ENCODE results near the gene DMXL1.
A peak's percentile ranks its signal among the peaks of the same experiment; 100 is the strongest.

Gene DMXL1

DNA sequence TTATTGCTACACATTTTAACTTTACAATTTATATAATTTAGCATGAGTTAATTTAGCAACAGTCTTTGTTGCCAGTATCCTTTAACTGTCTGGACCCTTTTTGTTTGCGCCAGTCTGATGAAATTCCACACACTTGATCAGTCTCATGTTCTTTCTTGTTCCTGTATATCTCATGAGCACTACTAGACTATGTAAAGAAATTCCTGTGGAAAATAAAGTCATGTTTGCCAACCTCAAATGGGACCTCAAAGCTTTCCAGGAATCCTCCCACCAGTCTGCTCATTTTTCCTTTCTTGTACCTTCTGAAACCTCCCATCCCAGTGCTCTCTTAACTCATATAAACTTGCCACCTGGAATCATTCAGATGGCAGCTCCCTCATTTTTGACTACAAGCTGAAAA is 8.0 kb downstream of the DMXL1 start:
- ATAC-seq (ENCODE audit: insufficient read depth, low read depth) (no peak), DNase-seq (no peak)
- no peak overlapping the region for H3K4me3 ChIP-seq (ENCODE audit: low read depth in 1 of 2, low read length in 2 of 2)
- H3K4me1 ChIP-seq (ENCODE audit: insufficient read depth, low read length): peaks cover 31% of the 10 kb centered on the region
- H4K20me1 ChIP-seq (ENCODE audit: insufficient read depth, low read length): no peaks in the 10 kb centered on the region; the same call in 1 of the 2 replicates
- no peaks in the 10 kb centered on the region for H3K9me3 ChIP-seq (ENCODE audit: insufficient read depth, low read length, severe bottlenecking)
- peaks cover 98% of the 10 kb centered on the region for H3K79me2 ChIP-seq (ENCODE audit: insufficient read depth, low read length)
- H3K9ac ChIP-seq (ENCODE audit: low read depth, low read length): no peak overlapping the region
- 0 out of 2 replicates have a peak, but pooled peaks cover 6% of the 10 kb centered on the region for H3K36me3 ChIP-seq (ENCODE audit: insufficient read depth, low read length)
- no peak overlapping the region for H2AFZ ChIP-seq (ENCODE audit: low read depth, low read length)
- TF ChIP-seq EZH2 (IDR thresholded peaks at IDR 0.05; ENCODE audit: borderline replicate concordance, low read depth, low read length, severe bottlenecking) (no peak), CTCF (IDR thresholded peaks at IDR 0.05; ENCODE audit: borderline replicate concordance, extremely low read depth, low read length, poor library complexity, severe bottlenecking) (no peak)
- H3K4me2 ChIP-seq (ENCODE audit: insufficient read depth, low read length): no peak overlapping the region
- H3K27ac ChIP-seq (ENCODE audit: low read length): peak overlapping the region; percentile 1; the same call in 1 of the 2 replicates
- H3K27me3 ChIP-seq (ENCODE audit: insufficient read depth, low read length, poor library complexity): no peaks in the 10 kb centered on the region

GRCh38 chr5:119079318-119079921 is 8.5 kb downstream of the DMXL1 start:
- Histone ChIP-seq H3K36me3 (ENCODE audit: insufficient read depth, low read length) (0 out of 2 replicates have a peak, but pooled peaks cover 6% of the 10 kb centered on the region), H4K20me1 (ENCODE audit: insufficient read depth, low read length) (no peaks in the 10 kb centered on the region; the same call in 1 of the 2 replicates), H3K27me3 (ENCODE audit: insufficient read depth, low read length, poor library complexity) (no peaks in the 10 kb centered on the region), H3K9ac (ENCODE audit: low read depth, low read length) (no peak overlapping the region), H3K4me2 (ENCODE audit: insufficient read depth, low read length) (no peak overlapping the region), H3K27ac (ENCODE audit: low read length) (peak overlapping the region; percentile 1; the same call in 1 of the 2 replicates), H3K4me3 (ENCODE audit: low read depth in 1 of 2, low read length in 2 of 2) (no peak overlapping the region), H3K9me3 (ENCODE audit: insufficient read depth, low read length, severe bottlenecking) (no peaks in the 10 kb centered on the region), H2AFZ (ENCODE audit: low read depth, low read length) (no peak overlapping the region), H3K4me1 (ENCODE audit: insufficient read depth, low read length) (peaks cover 26% of the 10 kb centered on the region), H3K79me2 (ENCODE audit: insufficient read depth, low read length) (peaks cover 98% of the 10 kb centered on the region)
- ATAC-seq (ENCODE audit: insufficient read depth, low read depth) (peak; percentile 83), DNase-seq (no peak)
- TF ChIP-seq CTCF (IDR thresholded peaks at IDR 0.05; ENCODE audit: borderline replicate concordance, extremely low read depth, low read length, poor library complexity, severe bottlenecking) (no peak), EZH2 (IDR thresholded peaks at IDR 0.05; ENCODE audit: borderline replicate concordance, low read depth, low read length, severe bottlenecking) (no peak)

- Histone ChIP-seq H3K4me2 (ENCODE audit: insufficient read depth, low read length) (no peak overlapping the region), H3K79me2 (ENCODE audit: insufficient read depth, low read length) (peaks cover 94% of the 10 kb centered on the region), H4K20me1 (ENCODE audit: insufficient read depth, low read length) (no peaks in the 10 kb centered on the region; the same call in 1 of the 2 replicates), H3K27ac (ENCODE audit: low read length) (no peak overlapping the region), H3K9ac (ENCODE audit: low read depth, low read length) (no peak overlapping the region), H3K9me3 (ENCODE audit: insufficient read depth, low read length, severe bottlenecking) (no peaks in the 10 kb centered on the region), H3K4me1 (ENCODE audit: insufficient read depth, low read length) (peaks cover 18% of the 10 kb centered on the region), H2AFZ (ENCODE audit: low read depth, low read length) (no peak overlapping the region), H3K27me3 (ENCODE audit: insufficient read depth, low read length, poor library complexity) (no peaks in the 10 kb centered on the region), H3K4me3 (ENCODE audit: low read depth in 1 of 2, low read length in 2 of 2) (no peak overlapping the region), H3K36me3 (ENCODE audit: insufficient read depth, low read length) (0 out of 2 replicates have a peak, but pooled peaks cover 6% of the 10 kb centered on the region)
- no peak for DNase-seq
- ATAC-seq (ENCODE audit: insufficient read depth, low read depth): no peak
- TF ChIP-seq EZH2 (IDR thresholded peaks at IDR 0.05; ENCODE audit: borderline replicate concordance, low read depth, low read length, severe bottlenecking): no peak
These were observed 10.0 kb downstream of the DMXL1 start for GRCh38 chr5:119080936-119081335.

GRCh38 chr5:119082691-119083090 is 11.8 kb downstream of the DMXL1 start:
- DNase-seq (no peak), ATAC-seq (ENCODE audit: insufficient read depth, low read depth) (no peak)
- no peaks in the 10 kb centered on the region for H4K20me1 ChIP-seq (ENCODE audit: insufficient read depth, low read length)
- H3K36me3 ChIP-seq (ENCODE audit: insufficient read depth, low read length): 0 out of 2 replicates have a peak, but pooled peaks cover 6% of the 10 kb centered on the region
- H3K4me2 ChIP-seq (ENCODE audit: insufficient read depth, low read length): no peak overlapping the region
- H2AFZ ChIP-seq (ENCODE audit: low read depth, low read length): no peak overlapping the region
- H3K79me2 ChIP-seq (ENCODE audit: insufficient read depth, low read length): peaks cover 91% of the 10 kb centered on the region
- H3K4me1 ChIP-seq (ENCODE audit: insufficient read depth, low read length): peaks cover 13% of the 10 kb centered on the region
- no peak overlapping the region for H3K27ac ChIP-seq (ENCODE audit: low read length)
- no peak overlapping the region for H3K4me3 ChIP-seq (ENCODE audit: low read depth in 1 of 2, low read length in 2 of 2)
- TF ChIP-seq CTCF (IDR thresholded peaks at IDR 0.05; ENCODE audit: borderline replicate concordance, extremely low read depth, low read length, poor library complexity, severe bottlenecking) (no peak), EZH2 (IDR thresholded peaks at IDR 0.05; ENCODE audit: borderline replicate concordance, low read depth, low read length, severe bottlenecking) (no peak)
- H3K9me3 ChIP-seq (ENCODE audit: insufficient read depth, low read length, severe bottlenecking): no peaks in the 10 kb centered on the region
- no peaks in the 10 kb centered on the region for H3K27me3 ChIP-seq (ENCODE audit: insufficient read depth, low read length, poor library complexity)
- no peak overlapping the region for H3K9ac ChIP-seq (ENCODE audit: low read depth, low read length)
